Measurements from ENCODE around the gene KPNA3.
A peak's percentile ranks its signal among the peaks of the same experiment; 100 is the strongest.
"Not testable (repeated sequence)": the region's sequence is repeated elsewhere in the genome, so short reads cannot be mapped to it uniquely, and the experiment has no call there.

KPNA3 gene

GRCh38 chr13:49739498-49740187, 52.8 kb downstream of the KPNA3 start:
- no peaks in the 10 kb centered on the region for H3K9me3 Mint-ChIP-seq
- H3K36me3 Mint-ChIP-seq: peaks cover 27% of the 10 kb centered on the region
- no peak for ATAC-seq
- H3K27ac Mint-ChIP-seq: no peak overlapping the region
- H3K4me1 Mint-ChIP-seq: peaks cover 9% of the 10 kb centered on the region
- H3K27me3 Mint-ChIP-seq: no peaks in the 10 kb centered on the region
- no peak overlapping the region for H3K4me3 Mint-ChIP-seq

- Mint-ChIP-seq H3K4me3 (no peak overlapping the region), H3K9me3 (no peaks in the 10 kb centered on the region), H3K36me3 (peaks cover 9% of the 10 kb centered on the region), H3K4me1 (no peaks in the 10 kb centered on the region), H3K27me3 (no peaks in the 10 kb centered on the region), H3K27ac (no peak overlapping the region)
- ATAC-seq: no peak
Observed at GRCh38 chr13:49733181-49733951, 59.1 kb downstream of the KPNA3 start.

GRCh38 chr13:49731766-49732165, 60.7 kb downstream of the KPNA3 start:
- Mint-ChIP-seq H3K4me1 (no peaks in the 10 kb centered on the region), H3K36me3 (peaks cover 25% of the 10 kb centered on the region), H3K4me3 (no peak overlapping the region), H3K27me3 (no peaks in the 10 kb centered on the region), H3K27ac (no peak overlapping the region), H3K9me3 (no peaks in the 10 kb centered on the region)
- ATAC-seq: no peak

GRCh38 chr13:49716615-49717014, 75.9 kb downstream of the KPNA3 start:
- no peaks in the 10 kb centered on the region for H3K4me1 Mint-ChIP-seq
- H3K4me3 Mint-ChIP-seq: no peak overlapping the region
- no peak overlapping the region for H3K27ac Mint-ChIP-seq
- peaks cover 9% of the 10 kb centered on the region for H3K9me3 Mint-ChIP-seq
- peaks cover 72% of the 10 kb centered on the region for H3K36me3 Mint-ChIP-seq
- ATAC-seq: no peak
- H3K27me3 Mint-ChIP-seq: no peaks in the 10 kb centered on the region

- Mint-ChIP-seq H3K9me3 (peaks cover 9% of the 10 kb centered on the region), H3K27ac (no peak overlapping the region), H3K4me1 (no peaks in the 10 kb centered on the region), H3K27me3 (no peaks in the 10 kb centered on the region), H3K4me3 (no peak overlapping the region), H3K36me3 (peaks cover 71% of the 10 kb centered on the region)
- ATAC-seq: no peak
Observed at GRCh38 chr13:49714757-49715156, 77.7 kb downstream of the KPNA3 start.

- H3K27me3 Mint-ChIP-seq: no peaks in the 10 kb centered on the region
- H3K27ac Mint-ChIP-seq: no peak overlapping the region
- H3K4me1 Mint-ChIP-seq: no peaks in the 10 kb centered on the region
- no peak overlapping the region for H3K4me3 Mint-ChIP-seq
- H3K36me3 Mint-ChIP-seq: peaks cover 65% of the 10 kb centered on the region
- ATAC-seq: no peak
- H3K9me3 Mint-ChIP-seq: peaks cover 2% of the 10 kb centered on the region
Observed at GRCh38 chr13:49711218-49711863, 81.1 kb downstream of the KPNA3 start.

- not testable (repeated sequence) for H3K27me3 Mint-ChIP-seq, H3K4me1 Mint-ChIP-seq, H3K9me3 Mint-ChIP-seq, H3K27ac Mint-ChIP-seq, H3K4me3 Mint-ChIP-seq, ATAC-seq
- peaks cover 44% of the 10 kb centered on the region for H3K36me3 Mint-ChIP-seq
Observed at GRCh38 chr13:49704264-49704663, 88.2 kb downstream of the KPNA3 start.

- Mint-ChIP-seq H3K4me3 (no peak overlapping the region), H3K4me1 (no peaks in the 10 kb centered on the region), H3K27ac (no peak overlapping the region), H3K27me3 (no peaks in the 10 kb centered on the region), H3K36me3 (peaks cover 34% of the 10 kb centered on the region), H3K9me3 (no peaks in the 10 kb centered on the region)
- no peak for ATAC-seq
Observed at GRCh38 chr13:49701491-49701890, 91.0 kb downstream of the KPNA3 start.

GRCh38 chr13:49697468-49697867, 95.0 kb downstream of the KPNA3 start:
- Mint-ChIP-seq H3K4me1 (peaks cover 4% of the 10 kb centered on the region), H3K9me3 (no peaks in the 10 kb centered on the region), H3K27me3 (no peaks in the 10 kb centered on the region), H3K36me3 (peaks cover 21% of the 10 kb centered on the region), H3K27ac (no peak overlapping the region), H3K4me3 (no peak overlapping the region)
- ATAC-seq: no peak

- Mint-ChIP-seq H3K27ac (no peak overlapping the region), H3K4me3 (no peak overlapping the region)
Observed at GRCh38 chr13:49694446-49694845, 98.0 kb downstream of the KPNA3 start.

GRCh38 chr13:49693877-49694276, 98.6 kb downstream of the KPNA3 start:
- ATAC-seq: no peak
- Mint-ChIP-seq H3K4me1 (peaks cover 17% of the 10 kb centered on the region), H3K27ac (no peak overlapping the region), H3K4me3 (no peak overlapping the region), H3K36me3 (peaks cover 9% of the 10 kb centered on the region), H3K27me3 (no peaks in the 10 kb centered on the region), H3K9me3 (no peaks in the 10 kb centered on the region)

More at GRCh38 chr13:49694446-49694845, 98.0 kb downstream of the KPNA3 start:
- Mint-ChIP-seq H3K27me3 (no peaks in the 10 kb centered on the region), H3K9me3 (no peaks in the 10 kb centered on the region), H3K36me3 (peaks cover 9% of the 10 kb centered on the region), H3K4me1 (peaks cover 17% of the 10 kb centered on the region)
- no peak for ATAC-seq

- H3K27me3 Mint-ChIP-seq: no peaks in the 10 kb centered on the region
- peaks cover 7% of the 10 kb centered on the region for H3K36me3 Mint-ChIP-seq
- ATAC-seq: no peak
- H3K9me3 Mint-ChIP-seq: no peaks in the 10 kb centered on the region
- no peak overlapping the region for H3K27ac Mint-ChIP-seq
- H3K4me1 Mint-ChIP-seq: peaks cover 17% of the 10 kb centered on the region
- no peak overlapping the region for H3K4me3 Mint-ChIP-seq
Observed at GRCh38 chr13:49693191-49693733, 99.2 kb downstream of the KPNA3 start.

- no peaks in the 10 kb centered on the region for H3K27me3 Mint-ChIP-seq
- peaks cover 19% of the 10 kb centered on the region for H3K36me3 Mint-ChIP-seq
- peak within 1 kb of the TSS; percentile 79 for H3K27ac Mint-ChIP-seq
- ATAC-seq: peak; percentile 99
- H3K4me3 Mint-ChIP-seq: peak within 1 kb of the TSS; percentile 82
- no peaks in the 10 kb centered on the region for H3K9me3 Mint-ChIP-seq
- peaks cover 22% of the 10 kb centered on the region for H3K4me1 Mint-ChIP-seq
Observed at GRCh38 chr13:49690995-49691784, 101.3 kb downstream of the KPNA3 start, which contains the start of gene EBPL. Gene EBPL, minus strand, starts transcription at chr13:49691486. Its CDS starts 62 bp downstream, at chr13:49691424.

- Mint-ChIP-seq H3K27ac (peak overlapping the region; percentile 79), H3K9me3 (no peaks in the 10 kb centered on the region), H3K27me3 (no peaks in the 10 kb centered on the region), H3K4me1 (peaks cover 28% of the 10 kb centered on the region), H3K36me3 (peaks cover 26% of the 10 kb centered on the region), H3K4me3 (peak overlapping the region; percentile 82)
- ATAC-seq: peak; percentile 10
Observed at GRCh38 chr13:49690133-49690994, 102.1 kb downstream of the KPNA3 start.
